Measurements from ENCODE around the gene SLC16A10.

Gene SLC16A10

GRCh38 chr6:111096246-111096645, 8.9 kb downstream of the SLC16A10 start:
- no peak for TF ChIP-seq CTCF (IDR thresholded peaks at IDR 0.05; ENCODE audit: insufficient read depth, low read length, missing control alignments)
- POLR2A ChIA-PET, result no interaction called here
- H3K4me3 ChIP-seq (ENCODE audit: low read depth, low read length), result no peak overlapping the region
- no peak for DNase-seq (ENCODE audit: low read depth, low spot score)
- CTCF ChIA-PET, result no interaction called here

GRCh38 chr6:111098597-111098996, 11.3 kb downstream of the SLC16A10 start:
- H3K4me3 ChIP-seq (ENCODE audit: low read depth, low read length), result no peak overlapping the region
- ChIA-PET CTCF (no interaction called here), POLR2A (no interaction called here)
- no peak for DNase-seq (ENCODE audit: low read depth, low spot score)
- no peak for TF ChIP-seq CTCF (IDR thresholded peaks at IDR 0.05; ENCODE audit: insufficient read depth, low read length, missing control alignments)

GRCh38 chr6:111101987-111102386, 14.7 kb downstream of the SLC16A10 start:
- POLR2A ChIA-PET, result no interaction called here

GRCh38 chr6:111105578-111105977, 18.3 kb downstream of the SLC16A10 start:
- H3K4me3 ChIP-seq (ENCODE audit: low read depth, low read length), result no peak overlapping the region
- no peak for TF ChIP-seq CTCF (IDR thresholded peaks at IDR 0.05; ENCODE audit: insufficient read depth, low read length, missing control alignments)
- no peak for DNase-seq (ENCODE audit: low read depth, low spot score)
- CTCF ChIA-PET, result no interaction called here
- POLR2A ChIA-PET, result no interaction called here

More at GRCh38 chr6:111101987-111102386, 14.7 kb downstream of the SLC16A10 start:
- H3K4me3 ChIP-seq (ENCODE audit: low read depth, low read length), result no peak overlapping the region
- CTCF ChIA-PET, result no interaction called here
- no peak for DNase-seq (ENCODE audit: low read depth, low spot score)
- TF ChIP-seq CTCF (IDR thresholded peaks at IDR 0.05; ENCODE audit: insufficient read depth, low read length, missing control alignments), result no peak

GRCh38 chr6:111107589-111107988, 20.3 kb downstream of the SLC16A10 start:
- POLR2A ChIA-PET, result no interaction called here
- CTCF ChIA-PET, result no interaction called here
- no peak overlapping the region for H3K4me3 ChIP-seq (ENCODE audit: low read depth, low read length)
- DNase-seq (ENCODE audit: low read depth, low spot score), result no peak
- no peak for TF ChIP-seq CTCF (IDR thresholded peaks at IDR 0.05; ENCODE audit: insufficient read depth, low read length, missing control alignments)

GRCh38 chr6:111110036-111110435, 22.7 kb downstream of the SLC16A10 start:
- no peak overlapping the region for H3K4me3 ChIP-seq (ENCODE audit: low read depth, low read length)
- no peak for DNase-seq (ENCODE audit: low read depth, low spot score)
- ChIA-PET CTCF (no interaction called here), POLR2A (no interaction called here)
- TF ChIP-seq CTCF (IDR thresholded peaks at IDR 0.05; ENCODE audit: insufficient read depth, low read length, missing control alignments), result no peak
